Colonic mucosa (tissue), 4 donors: ENCODE results near the gene PLRG1. TPM values are rescaled to one million over a fixed set of nuclear protein-coding genes. Genes with fewer than 3 reads are reported as not detected.
A peak's percentile ranks its signal among the peaks of the same experiment; 100 is the strongest.

ENCODE experiments used
- DNase-seq: peaks from one replicate; pipeline ENCODE4 v3.0.0-alpha.2; 2020
- H3K27ac ChIP-seq: fragments of 200-600 bp; one replicate; pipeline ENCODE4 v1.8.0; 2021
- H3K27me3 ChIP-seq: fragments of 200-600 bp; one replicate; pipeline ENCODE4 v1.8.0; 2021
- H3K36me3 ChIP-seq: fragments of 200-600 bp; one replicate; pipeline ENCODE4 v1.8.0; 2021
- H3K4me1 ChIP-seq: fragments of 200-600 bp; one replicate; pipeline ENCODE4 v1.8.0; 2021; ENCODE audit warnings: mild to moderate bottlenecking
- H3K4me3 ChIP-seq: fragments of 200-600 bp; one replicate; pipeline ENCODE4 v1.8.0; 2021
- H3K9ac ChIP-seq, 2 donors: one replicate each; pipeline ENCODE4 v1.7.0; 2013; ENCODE audit warnings: control low read depth in 2 of 2, low read depth in 2 of 2, low read length in 2 of 2
- H3K9me3 ChIP-seq: fragments of 200-600 bp; one replicate; pipeline ENCODE4 v1.8.0; 2021
- intact Hi-C: fragments of 100-400 bp; cut with DNase I; formaldehyde crosslinking; loops from one replicate; pipeline ENCODE4 v1.14.1; 2022
- total RNA-seq, 2 donors: library from RNA; stranded (reverse); fragmentation: NEBNext Ultra II Directional in 1 of 2; extraction: Animal tissue kit (Norgen Biotek cat#: 25700) in 1 of 2; gene quantifications; one replicate each; pipeline ENCODE4 v1.2.1, GENCODE V29; 2021
- TF ChIP-seq, protein P1 (sequence below): fragments of 200-600 bp; IDR thresholded peaks from one replicate; pipeline ENCODE4 v1.8.0; 2022; ENCODE audit warnings: antibody characterized with exemption, mild to moderate bottlenecking
- donor health status: healthy.
- donor health status: DM: no; HTN: no; CAD: no.
- donor health status: DM: no; HTN: no; CAD: no.

Gene PLRG1
- total RNA-seq, 2 donors from 2014 or later, result 60.4 to 74.3 TPM

DNA sequence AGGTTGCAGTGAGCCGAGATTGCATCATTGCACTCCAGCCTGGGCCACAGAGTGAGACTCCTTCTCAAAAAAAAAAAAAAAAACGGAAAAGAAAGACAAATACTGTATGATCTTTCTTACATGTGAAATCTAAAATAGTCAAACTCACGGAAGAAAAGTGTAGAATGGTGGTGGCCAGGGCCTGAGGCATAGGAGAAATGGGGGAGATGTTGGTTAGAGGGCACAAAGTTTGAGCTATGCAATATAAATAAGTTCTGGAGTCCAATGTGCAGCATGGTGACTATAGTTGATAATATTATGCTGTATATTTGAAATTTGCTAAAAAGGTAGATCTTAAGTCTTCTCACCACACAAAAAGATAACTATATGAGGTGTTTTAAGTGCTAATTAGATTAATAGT lies 41.7 kb upstream of the PLRG1 start:
- Histone ChIP-seq H3K36me3 (no peaks in the 10 kb centered on the region), H3K9me3 (no peaks in the 10 kb centered on the region), H3K27me3 (no peaks in the 10 kb centered on the region), H3K4me1 (no peaks in the 10 kb centered on the region), H3K27ac (no peak overlapping the region), H3K9ac (no peak overlapping the region), H3K4me3 (no peak overlapping the region)
- DNase-seq, result no peak
- intact Hi-C loops, result no loop called here
- TF ChIP-seq, protein P1, sequence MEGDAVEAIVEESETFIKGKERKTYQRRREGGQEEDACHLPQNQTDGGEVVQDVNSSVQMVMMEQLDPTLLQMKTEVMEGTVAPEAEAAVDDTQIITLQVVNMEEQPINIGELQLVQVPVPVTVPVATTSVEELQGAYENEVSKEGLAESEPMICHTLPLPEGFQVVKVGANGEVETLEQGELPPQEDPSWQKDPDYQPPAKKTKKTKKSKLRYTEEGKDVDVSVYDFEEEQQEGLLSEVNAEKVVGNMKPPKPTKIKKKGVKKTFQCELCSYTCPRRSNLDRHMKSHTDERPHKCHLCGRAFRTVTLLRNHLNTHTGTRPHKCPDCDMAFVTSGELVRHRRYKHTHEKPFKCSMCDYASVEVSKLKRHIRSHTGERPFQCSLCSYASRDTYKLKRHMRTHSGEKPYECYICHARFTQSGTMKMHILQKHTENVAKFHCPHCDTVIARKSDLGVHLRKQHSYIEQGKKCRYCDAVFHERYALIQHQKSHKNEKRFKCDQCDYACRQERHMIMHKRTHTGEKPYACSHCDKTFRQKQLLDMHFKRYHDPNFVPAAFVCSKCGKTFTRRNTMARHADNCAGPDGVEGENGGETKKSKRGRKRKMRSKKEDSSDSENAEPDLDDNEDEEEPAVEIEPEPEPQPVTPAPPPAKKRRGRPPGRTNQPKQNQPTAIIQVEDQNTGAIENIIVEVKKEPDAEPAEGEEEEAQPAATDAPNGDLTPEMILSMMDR, result no peak

DNA sequence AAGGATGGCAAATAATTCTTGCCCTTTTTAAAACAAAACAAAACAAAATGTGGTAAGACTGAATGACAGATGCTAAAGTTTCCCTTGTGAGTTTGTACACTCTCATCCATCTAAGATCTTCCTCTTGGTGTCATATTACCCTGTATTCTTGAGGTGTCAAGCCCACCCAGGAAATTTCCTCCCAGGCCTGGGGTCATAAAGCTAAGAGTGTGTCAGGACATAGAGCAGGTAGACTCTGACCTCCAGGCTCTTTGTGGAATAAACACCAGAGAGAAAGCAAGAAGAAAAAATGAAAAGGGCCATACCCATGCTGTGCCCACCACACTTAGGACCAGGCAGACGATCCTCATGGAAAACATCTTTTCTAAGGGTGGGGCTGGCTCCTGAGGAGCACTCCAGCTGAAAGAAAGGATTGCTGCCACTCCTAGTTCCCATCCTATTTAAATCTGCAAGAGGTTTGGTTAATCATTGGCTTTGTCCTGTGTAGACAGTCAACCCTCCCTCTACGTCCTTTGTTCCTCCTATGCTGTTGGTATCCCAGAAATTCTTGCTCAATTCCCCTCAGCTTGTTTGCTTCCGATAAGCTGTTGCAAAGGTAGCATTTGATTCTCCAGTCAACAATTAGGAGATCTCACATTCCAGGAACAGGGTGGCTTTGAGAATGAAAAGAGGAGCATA lies 40.3 kb upstream of the PLRG1 start, which contains the start of gene FGA:
Gene FGA (minus strand): TSS at position 414 of the 678 bp plus-strand sequence. CDS start 55 bp downstream, at position 359.
- Histone ChIP-seq H3K9ac (no peak within 1 kb of the TSS), H3K36me3 (no peaks in the 10 kb centered on the region), H3K4me1 (no peaks in the 10 kb centered on the region), H3K27ac (no peak within 1 kb of the TSS), H3K27me3 (no peaks in the 10 kb centered on the region), H3K4me3 (no peak within 1 kb of the TSS), H3K9me3 (no peaks in the 10 kb centered on the region)
- TF ChIP-seq, protein P1, result no peak
- peak; percentile 40 for DNase-seq
- intact Hi-C loops, result no loop called here

DNA sequence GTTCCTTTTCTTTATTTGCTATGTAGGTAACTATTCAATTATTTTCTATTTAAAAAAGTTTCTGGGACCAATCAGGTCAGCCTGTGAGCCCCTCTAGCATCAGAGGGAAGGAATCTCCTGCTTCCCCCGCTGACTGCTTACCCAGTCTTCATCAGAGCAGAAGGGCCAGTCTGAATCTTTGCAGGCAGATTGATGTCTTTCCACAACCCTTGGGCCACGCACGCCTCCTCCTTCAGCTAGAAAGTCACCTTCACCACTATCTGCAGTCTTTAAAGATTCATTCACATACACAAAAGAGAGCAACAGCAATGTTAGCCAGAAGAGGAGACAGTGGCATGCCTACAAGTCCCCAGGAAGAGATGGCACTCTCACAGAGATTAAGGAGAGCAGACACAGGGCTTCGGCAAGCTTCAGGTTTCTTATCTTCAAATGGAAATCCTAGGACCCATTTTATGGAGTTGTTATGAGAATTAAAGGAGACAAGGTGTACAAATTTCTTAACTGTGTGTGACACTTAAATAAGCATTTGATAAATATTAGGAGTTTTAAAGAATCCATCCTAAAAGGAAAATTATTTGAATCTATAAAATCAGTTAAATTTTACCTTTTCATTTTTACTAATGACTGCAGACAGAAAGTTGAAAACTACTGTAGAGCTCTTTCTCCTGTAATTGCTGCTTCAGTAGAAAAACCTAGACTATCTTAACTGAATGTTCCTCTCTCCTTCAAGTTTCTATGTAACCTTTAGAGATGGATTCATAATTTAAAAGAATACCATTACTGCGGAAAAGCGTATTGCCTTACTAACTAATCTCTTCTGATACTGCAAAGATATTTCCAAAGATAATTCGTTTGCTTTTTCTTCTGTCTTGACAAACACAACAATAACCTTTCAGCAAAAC lies 39.3 kb upstream of the PLRG1 start:
- Histone ChIP-seq H3K4me1 (no peaks in the 10 kb centered on the region), H3K9ac (no peak overlapping the region), H3K36me3 (no peaks in the 10 kb centered on the region), H3K27ac (no peak overlapping the region), H3K4me3 (no peak overlapping the region), H3K27me3 (no peaks in the 10 kb centered on the region), H3K9me3 (no peaks in the 10 kb centered on the region)
- intact Hi-C loops, result no loop called here
- DNase-seq, result no peak
- TF ChIP-seq, protein P1, result no peak

DNA sequence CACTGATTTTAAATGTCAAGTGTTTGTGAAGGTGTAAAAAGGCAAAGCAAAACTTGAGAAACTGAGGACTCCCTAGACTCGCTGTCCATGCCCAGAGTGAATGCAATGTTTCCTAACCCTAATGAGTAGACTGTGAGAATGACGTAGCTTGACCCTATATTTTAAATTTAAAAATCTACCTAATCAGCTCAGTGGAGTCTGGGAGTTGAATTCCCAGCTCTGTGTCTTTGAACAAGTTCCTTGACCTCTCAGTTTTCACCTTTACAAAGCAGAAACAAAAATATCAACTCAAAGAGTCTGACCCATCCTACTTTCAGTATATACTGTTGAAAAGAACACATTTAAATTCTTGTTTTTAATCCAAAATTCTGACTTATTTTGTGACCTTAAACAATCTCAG lies 38.0 kb upstream of the PLRG1 start:
- H3K9me3 ChIP-seq, result no peaks in the 10 kb centered on the region
- intact Hi-C loops, result no loop called here
- TF ChIP-seq, protein P1, result no peak
- H3K27me3 ChIP-seq, result no peaks in the 10 kb centered on the region
- H3K36me3 ChIP-seq, result no peaks in the 10 kb centered on the region
- no peak for DNase-seq
- no peak overlapping the region for H3K27ac ChIP-seq
- H3K9ac ChIP-seq, result no peak overlapping the region
- H3K4me3 ChIP-seq, result no peak overlapping the region
- H3K4me1 ChIP-seq, result no peaks in the 10 kb centered on the region

DNA sequence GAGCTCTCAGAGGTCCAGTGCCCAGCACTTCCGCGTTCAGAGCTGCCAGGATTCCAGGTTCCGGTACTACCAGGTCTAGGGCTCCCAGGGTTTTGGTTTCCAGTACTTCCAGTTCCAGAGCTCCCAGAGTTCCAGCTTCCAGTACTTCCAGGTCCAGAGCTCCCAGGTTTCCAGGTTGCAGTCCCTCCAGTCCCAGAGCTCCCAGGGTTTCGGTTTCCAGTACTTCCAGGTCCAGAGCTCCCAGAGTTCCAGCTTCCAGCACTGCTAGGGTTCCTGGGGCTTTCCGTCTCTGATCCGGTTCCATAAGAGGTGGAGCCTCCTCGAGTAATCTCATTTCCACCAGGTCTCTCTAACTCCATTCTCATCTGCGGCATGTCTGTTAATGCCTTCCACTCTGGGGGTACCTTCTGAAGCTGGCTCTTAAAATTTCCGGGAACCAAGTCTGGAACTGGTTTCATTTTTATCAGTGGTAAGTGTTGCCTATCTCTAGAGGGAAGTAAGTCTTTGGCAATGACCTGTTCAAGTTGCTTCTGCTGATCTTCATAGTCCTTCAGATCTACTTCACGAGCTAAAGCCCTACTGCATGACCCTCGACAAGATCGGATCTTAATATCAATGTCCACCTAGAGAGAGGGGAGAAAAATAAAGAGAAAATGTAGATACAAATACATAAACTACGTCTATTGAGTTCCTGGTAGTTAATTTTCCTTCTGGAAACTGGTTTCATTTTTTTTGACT lies 36.3 kb upstream of the PLRG1 start:
- Histone ChIP-seq H3K4me1 (no peaks in the 10 kb centered on the region), H3K9me3 (no peaks in the 10 kb centered on the region), H3K36me3 (no peaks in the 10 kb centered on the region), H3K27me3 (no peaks in the 10 kb centered on the region), H3K9ac (no peak overlapping the region), H3K4me3 (no peak overlapping the region), H3K27ac (no peak overlapping the region)
- no peak for DNase-seq
- intact Hi-C loops, result no loop called here
- TF ChIP-seq, protein P1, result no peak
